ENCODE results near the gene KCNG3. TPM values are rescaled to one million over a fixed set of nuclear protein-coding genes. Genes with fewer than 3 reads are reported as not detected.

The KCNG3 gene
- under 1 TPM in 2 of 10 donors, not detected in 8; 0.04 to 0.06 TPM for polyA plus RNA-seq (ENCODE audit: insufficient read length in 10 of 10)
- long read RNA-seq, donor 1: 0 reads
- long read RNA-seq, donor 2: 0 reads
- long read RNA-seq, donor 3: 0 reads
- long read RNA-seq, donor 4: 0 reads
- long read RNA-seq, donor 5: 0 reads
- long read RNA-seq, donor 6: 0 reads
- long read RNA-seq, donor 7, partial matches to known transcripts: 0 of 1 reads
- long read RNA-seq, donor 7, other reads (novel, unspliced or antisense): 0 of 1 reads
- long read RNA-seq, donor 8: 0 reads
- long read RNA-seq, donor 9: 0 reads

GRCh38 chr2:42493468-42494354, at the start of gene KCNG3:
Gene KCNG3 (minus strand): TSS chr2:42493982. CDS start chr2:42493501, 481 bp downstream.
- DNase-seq: peak; percentile 19 to 79 (median 55)

- DNase-seq: no peak
These were observed 49.1 kb upstream of the KCNG3 start for GRCh38 chr2:42542871-42543270.

GRCh38 chr2:42537493-42537892, 43.7 kb upstream of the KCNG3 start:
- no peak for DNase-seq

GRCh38 chr2:42532397-42532796, 38.6 kb upstream of the KCNG3 start:
- DNase-seq: no peak

GRCh38 chr2:42523341-42523740, 29.6 kb upstream of the KCNG3 start:
- no peak for DNase-seq

- no peak for DNase-seq
These were observed 28.3 kb upstream of the KCNG3 start for GRCh38 chr2:42522035-42522434.

GRCh38 chr2:42519624-42520023, 25.8 kb upstream of the KCNG3 start:
- DNase-seq: no peak

GRCh38 chr2:42516418-42516901, 22.7 kb upstream of the KCNG3 start:
- no peak for DNase-seq

GRCh38 chr2:42513252-42513918, 19.6 kb upstream of the KCNG3 start:
- DNase-seq: peak in 2 of 3 donors; percentile 14 to 22

- no peak for DNase-seq
These were observed 16.9 kb upstream of the KCNG3 start for GRCh38 chr2:42510608-42511243.

- DNase-seq: no peak
These were observed 16.4 kb upstream of the KCNG3 start for GRCh38 chr2:42510191-42510590.

GRCh38 chr2:42504364-42505230, 10.8 kb upstream of the KCNG3 start:
- DNase-seq: no peak

GRCh38 chr2:42503291-42503690, 9.5 kb upstream of the KCNG3 start:
- no peak for DNase-seq

GRCh38 chr2:42498497-42498896, 4.7 kb upstream of the KCNG3 start:
- DNase-seq: no peak

GRCh38 chr2:42495611-42496010, 1.8 kb upstream of the KCNG3 start:
- no peak for DNase-seq

GRCh38 chr2:42495234-42495581, 1.4 kb upstream of the KCNG3 start:
- DNase-seq: no peak

GRCh38 chr2:42494355-42495233, 812 bp upstream of the KCNG3 start:
- DNase-seq: peak; percentile 59 to 86 (median 80)

- peak in 2 of 3 donors; percentile 26 to 68 for DNase-seq
These were observed 903 bp downstream of the KCNG3 start for GRCh38 chr2:42492691-42493467.

- DNase-seq: no peak
These were observed 5.5 kb downstream of the KCNG3 start for GRCh38 chr2:42488297-42488696.
